Measurements from ENCODE around the gene TRAK1.

GRCh38 chr3:42094128-42094527 is 3.0 kb downstream of the TRAK1 start:
- TF ChIP-seq POLR2AphosphoS5 (IDR thresholded peaks at IDR 0.05; ENCODE audit: low read depth, low read length) (no peak), POLR2A (IDR thresholded peaks at IDR 0.05; ENCODE audit: low read depth, low read length) (no peak), TAF1 (IDR thresholded peaks at IDR 0.05; ENCODE audit: low read depth, low read length) (no peak)

Data from GM12891 (cell line).